Activated T-cell treated with anti-CD3 and anti-CD28 coated beads for 24 hours (primary cell): ENCODE data around the gene TNNI3.
A peak's percentile ranks its signal among the peaks of the same experiment; 100 is the strongest.

ENCODE experiments used
- DNase-seq: peaks from one replicate; pipeline ENCODE4 v3.0.0-alpha.2; 2020; ENCODE audit warnings: low read depth

Gene TNNI3

GRCh38 chr19:55147545-55148251 lies 9.8 kb downstream of the TNNI3 start:
- no peak for DNase-seq

- no peak for DNase-seq
These were observed 10.7 kb downstream of the TNNI3 start for GRCh38 chr19:55146705-55147273.

GRCh38 chr19:55146078-55146704 lies 11.3 kb downstream of the TNNI3 start:
- no peak for DNase-seq

GRCh38 chr19:55145232-55145631 lies 12.3 kb downstream of the TNNI3 start:
- no peak for DNase-seq

GRCh38 chr19:55141696-55142095 lies 15.8 kb downstream of the TNNI3 start:
- DNase-seq: no peak

- DNase-seq: no peak
These were observed 19.6 kb downstream of the TNNI3 start for GRCh38 chr19:55137915-55138314.

GRCh38 chr19:55136399-55137102 lies 21.0 kb downstream of the TNNI3 start:
- no peak for DNase-seq

- DNase-seq: no peak
These were observed 22.8 kb downstream of the TNNI3 start for GRCh38 chr19:55134736-55135135.

GRCh38 chr19:55133639-55134444 lies 23.7 kb downstream of the TNNI3 start:
- no peak for DNase-seq

GRCh38 chr19:55132453-55133129 lies 24.9 kb downstream of the TNNI3 start:
- DNase-seq: no peak

GRCh38 chr19:55131421-55131820 lies 26.1 kb downstream of the TNNI3 start:
- no peak for DNase-seq

GRCh38 chr19:55119053-55119452 lies 38.5 kb downstream of the TNNI3 start:
- DNase-seq: no peak

GRCh38 chr19:55118401-55118991 lies 39.0 kb downstream of the TNNI3 start:
- DNase-seq: no peak

GRCh38 chr19:55117663-55118391 lies 39.7 kb downstream of the TNNI3 start:
- DNase-seq: peak; percentile 95

- DNase-seq: no peak
These were observed 40.5 kb downstream of the TNNI3 start, which contains the start of gene PPP1R12C for GRCh38 chr19:55116859-55117662. Gene PPP1R12C, minus strand, starts transcription at chr19:55117637. Its CDS starts 94 bp downstream, at chr19:55117543.

- DNase-seq: peak; percentile 38
These were observed 41.2 kb downstream of the TNNI3 start for GRCh38 chr19:55116232-55116858.

GRCh38 chr19:55115446-55116065 lies 42.0 kb downstream of the TNNI3 start:
- DNase-seq: no peak

- DNase-seq: no peak
These were observed 42.9 kb downstream of the TNNI3 start for GRCh38 chr19:55114566-55115145.
